ENCODE data around the gene AIM2.

Gene AIM2

GRCh38 chr1:159084867-159085266 lies 8.3 kb upstream of the AIM2 start:
- Histone ChIP-seq H3K9me3 (ENCODE audit: insufficient read depth, low read length) (no peaks in the 10 kb centered on the region), H3K36me3 (replicated peaks; ENCODE audit: low read depth, low read length) (no peaks in the 10 kb centered on the region), H3K27ac (ENCODE audit: low read length) (no peak overlapping the region), H2AFZ (ENCODE audit: low read depth, low read length) (no peak overlapping the region), H4K20me1 (ENCODE audit: insufficient read depth, low read length) (no peaks in the 10 kb centered on the region), H3K4me3 (ENCODE audit: low read length) (no peak overlapping the region), H3K4me1 (ENCODE audit: low read length) (peaks cover 29% of the 10 kb centered on the region), H3K79me2 (ENCODE audit: low read length) (no peaks in the 10 kb centered on the region), H3K9ac (ENCODE audit: low read length) (no peak overlapping the region), H3K4me2 (ENCODE audit: low read length) (no peak overlapping the region), H3K27me3 (ENCODE audit: low read depth, low read length) (no peaks in the 10 kb centered on the region)
- TF ChIP-seq CTCF (IDR thresholded peaks at IDR 0.05; ENCODE audit: low read depth, low read length) (no peak), EZH2phosphoT487 (IDR thresholded peaks at IDR 0.05; ENCODE audit: low read depth) (no peak)

GRCh38 chr1:159084152-159084551 lies 7.6 kb upstream of the AIM2 start:
- H3K9ac ChIP-seq (ENCODE audit: low read length), result no peak overlapping the region
- no peaks in the 10 kb centered on the region for H3K79me2 ChIP-seq (ENCODE audit: low read length)
- peaks cover 28% of the 10 kb centered on the region for H3K4me1 ChIP-seq (ENCODE audit: low read length)
- no peaks in the 10 kb centered on the region for H3K9me3 ChIP-seq (ENCODE audit: insufficient read depth, low read length)
- no peak overlapping the region for H2AFZ ChIP-seq (ENCODE audit: low read depth, low read length)
- no peaks in the 10 kb centered on the region for H3K36me3 ChIP-seq (replicated peaks; ENCODE audit: low read depth, low read length)
- no peaks in the 10 kb centered on the region for H4K20me1 ChIP-seq (ENCODE audit: insufficient read depth, low read length)
- H3K4me3 ChIP-seq (ENCODE audit: low read length), result no peak overlapping the region
- no peak overlapping the region for H3K27ac ChIP-seq (ENCODE audit: low read length)
- no peak overlapping the region for H3K4me2 ChIP-seq (ENCODE audit: low read length)
- H3K27me3 ChIP-seq (ENCODE audit: low read depth, low read length), result no peaks in the 10 kb centered on the region
- no peak for TF ChIP-seq CTCF (IDR thresholded peaks at IDR 0.05; ENCODE audit: low read depth, low read length)
- TF ChIP-seq EZH2phosphoT487 (IDR thresholded peaks at IDR 0.05; ENCODE audit: low read depth), result no peak

- no peak overlapping the region for H2AFZ ChIP-seq (ENCODE audit: low read depth, low read length)
- H4K20me1 ChIP-seq (ENCODE audit: insufficient read depth, low read length), result no peaks in the 10 kb centered on the region
- H3K27ac ChIP-seq (ENCODE audit: low read length), result no peak overlapping the region
- peaks cover 26% of the 10 kb centered on the region for H3K4me1 ChIP-seq (ENCODE audit: low read length)
- no peak overlapping the region for H3K9ac ChIP-seq (ENCODE audit: low read length)
- no peaks in the 10 kb centered on the region for H3K27me3 ChIP-seq (ENCODE audit: low read depth, low read length)
- no peak overlapping the region for H3K4me2 ChIP-seq (ENCODE audit: low read length)
- TF ChIP-seq EZH2phosphoT487 (IDR thresholded peaks at IDR 0.05; ENCODE audit: low read depth), result no peak
- TF ChIP-seq CTCF (IDR thresholded peaks at IDR 0.05; ENCODE audit: low read depth, low read length), result no peak
- no peak overlapping the region for H3K4me3 ChIP-seq (ENCODE audit: low read length)
- H3K9me3 ChIP-seq (ENCODE audit: insufficient read depth, low read length), result no peaks in the 10 kb centered on the region
- no peaks in the 10 kb centered on the region for H3K79me2 ChIP-seq (ENCODE audit: low read length)
- H3K36me3 ChIP-seq (replicated peaks; ENCODE audit: low read depth, low read length), result no peaks in the 10 kb centered on the region
Measured at GRCh38 chr1:159083013-159083412, 6.4 kb upstream of the AIM2 start.

- H3K36me3 ChIP-seq (replicated peaks; ENCODE audit: low read depth, low read length), result no peaks in the 10 kb centered on the region
- H2AFZ ChIP-seq (ENCODE audit: low read depth, low read length), result no peak overlapping the region
- H3K4me1 ChIP-seq (ENCODE audit: low read length), result peaks cover 27% of the 10 kb centered on the region
- H3K4me2 ChIP-seq (ENCODE audit: low read length), result no peak overlapping the region
- no peak overlapping the region for H3K4me3 ChIP-seq (ENCODE audit: low read length)
- no peaks in the 10 kb centered on the region for H4K20me1 ChIP-seq (ENCODE audit: insufficient read depth, low read length)
- no peaks in the 10 kb centered on the region for H3K9me3 ChIP-seq (ENCODE audit: insufficient read depth, low read length)
- no peak overlapping the region for H3K9ac ChIP-seq (ENCODE audit: low read length)
- no peak overlapping the region for H3K27ac ChIP-seq (ENCODE audit: low read length)
- no peaks in the 10 kb centered on the region for H3K79me2 ChIP-seq (ENCODE audit: low read length)
- TF ChIP-seq EZH2phosphoT487 (IDR thresholded peaks at IDR 0.05; ENCODE audit: low read depth), result no peak
- TF ChIP-seq CTCF (IDR thresholded peaks at IDR 0.05; ENCODE audit: low read depth, low read length), result no peak
- H3K27me3 ChIP-seq (ENCODE audit: low read depth, low read length), result no peaks in the 10 kb centered on the region
Measured at GRCh38 chr1:159081626-159082025, 5.1 kb upstream of the AIM2 start.

Data from OCI-LY3 (cell line).